OCI-LY1 (cell line): ENCODE measurements around the gene PHLPP1.

Experiments used
- EZH2 ChIP-seq: fragments of 200-600 bp; sonication (generic), shearing (Covaris generic); IDR thresholded peaks from 2 replicates; pipeline ENCODE4 v1.8.0; 2017; ENCODE audit warnings: borderline replicate concordance, mixed run types, mild to moderate bottlenecking, antibody characterized with exemption, low read length, moderate library complexity, mixed read lengths
- TF ChIP-seq, protein P1 (sequence below): fragments of 200-600 bp; sonication (generic), shearing (Covaris generic); IDR thresholded peaks from 2 replicates; pipeline ENCODE4 v1.5.1; 2017; ENCODE audit warnings: mild to moderate bottlenecking, antibody characterized with exemption, low read length, moderate library complexity, mixed read lengths

DNA sequence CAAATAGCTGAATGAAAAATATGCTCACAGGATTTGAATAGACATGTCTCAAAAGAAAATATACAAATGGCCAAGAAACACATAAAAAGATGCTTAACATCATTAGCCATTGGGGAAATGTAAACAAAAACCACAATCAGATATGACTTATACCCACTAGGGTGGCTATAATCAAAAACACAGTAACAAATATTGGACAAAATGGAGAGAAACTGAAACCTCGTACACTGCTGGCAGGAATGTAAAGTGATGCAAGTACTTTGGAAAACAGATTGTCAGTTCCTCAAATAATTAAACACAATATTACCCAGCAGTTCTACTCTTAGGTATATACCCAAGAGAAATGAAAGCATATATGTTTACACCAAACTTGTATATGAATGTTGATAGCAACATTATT, 213.0 kb downstream of the PHLPP1 start:
- TF ChIP-seq, protein P1, sequence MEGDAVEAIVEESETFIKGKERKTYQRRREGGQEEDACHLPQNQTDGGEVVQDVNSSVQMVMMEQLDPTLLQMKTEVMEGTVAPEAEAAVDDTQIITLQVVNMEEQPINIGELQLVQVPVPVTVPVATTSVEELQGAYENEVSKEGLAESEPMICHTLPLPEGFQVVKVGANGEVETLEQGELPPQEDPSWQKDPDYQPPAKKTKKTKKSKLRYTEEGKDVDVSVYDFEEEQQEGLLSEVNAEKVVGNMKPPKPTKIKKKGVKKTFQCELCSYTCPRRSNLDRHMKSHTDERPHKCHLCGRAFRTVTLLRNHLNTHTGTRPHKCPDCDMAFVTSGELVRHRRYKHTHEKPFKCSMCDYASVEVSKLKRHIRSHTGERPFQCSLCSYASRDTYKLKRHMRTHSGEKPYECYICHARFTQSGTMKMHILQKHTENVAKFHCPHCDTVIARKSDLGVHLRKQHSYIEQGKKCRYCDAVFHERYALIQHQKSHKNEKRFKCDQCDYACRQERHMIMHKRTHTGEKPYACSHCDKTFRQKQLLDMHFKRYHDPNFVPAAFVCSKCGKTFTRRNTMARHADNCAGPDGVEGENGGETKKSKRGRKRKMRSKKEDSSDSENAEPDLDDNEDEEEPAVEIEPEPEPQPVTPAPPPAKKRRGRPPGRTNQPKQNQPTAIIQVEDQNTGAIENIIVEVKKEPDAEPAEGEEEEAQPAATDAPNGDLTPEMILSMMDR = no peak
- TF ChIP-seq EZH2 = no peak
